OCI-LY7 (cell line): ENCODE results near the gene OR12D1. TPM values are rescaled to one million over a fixed set of nuclear protein-coding genes. Genes with fewer than 3 reads are reported as not detected.

Experiments used
- BruUV-seq: library from RNA; stranded (reverse); fragments of 400-500 nt; replicated peaks from 2 replicates; lab custom pipeline; 2021; lab: Mats Ljungman, UMichigan
- CTCF ChIA-PET: fragments of 300-600 bp; sonication (Branson Sonifier 250); formaldehyde crosslinking; loops from one replicate; lab custom pipeline; 2022; ENCODE audit warnings: antibody characterized with exemption; ENCODE audit not compliant: unreplicated experiment; lab: Charles Lee
- POLR2A ChIA-PET: fragments of 300-600 bp; sonication (Branson Sonifier 250); formaldehyde crosslinking; loops from one replicate; lab custom pipeline; 2022; ENCODE audit warnings: antibody characterized with exemption; lab: Charles Lee
- DNase-seq: peaks from one replicate; pipeline ENCODE4 v3.0.0-alpha.2; 2015; ENCODE audit warnings: low spot score
- H2AFZ ChIP-seq: fragments of 200-600 bp; sonication (generic), shearing (Covaris generic); 2 replicates; pipeline ENCODE4 v1.6.1; 2014; ENCODE audit warnings: mild to moderate bottlenecking, antibody characterized with exemption, low read length, moderate library complexity
- H3K27ac ChIP-seq: fragments of 200-600 bp; sonication (generic); 2 replicates; pipeline ENCODE4 v1.5.1; 2014; ENCODE audit warnings: mixed run types, low read depth, mild to moderate bottlenecking, moderate library complexity, low read length, inconsistent platforms; ENCODE audit not compliant: poor library complexity, severe bottlenecking
- H3K36me3 ChIP-seq: fragments of 200-600 bp; sonication (generic); 2 replicates; pipeline ENCODE4 v1.6.1; 2014; ENCODE audit warnings: mild to moderate bottlenecking, antibody characterized with exemption, low read length, moderate library complexity, mixed read lengths; ENCODE audit not compliant: insufficient read depth
- H3K4me1 ChIP-seq: fragments of 200-600 bp; sonication (generic); 2 replicates; pipeline ENCODE4 v1.5.1; 2014; ENCODE audit warnings: mild to moderate bottlenecking, low read length; ENCODE audit not compliant: insufficient read depth, poor library complexity, severe bottlenecking
- H3K4me2 ChIP-seq: fragments of 200-600 bp; sonication (generic); 2 replicates; pipeline ENCODE4 v1.6.1; 2014; ENCODE audit warnings: mild to moderate bottlenecking, low read length
- H3K4me3 ChIP-seq: fragments of 200-600 bp; sonication (generic); 2 replicates; pipeline ENCODE4 v1.5.1; 2014; ENCODE audit warnings: mild to moderate bottlenecking, low read depth, low read length; ENCODE audit not compliant: poor library complexity, severe bottlenecking
- H3K79me2 ChIP-seq: fragments of 200-600 bp; sonication (generic); 2 replicates; pipeline ENCODE4 v1.6.1; 2016; ENCODE audit warnings: low read depth, mild to moderate bottlenecking, low read length, moderate library complexity, mixed read lengths; ENCODE audit not compliant: insufficient read depth
- H3K9me2 ChIP-seq: fragments of 200-600 bp; sonication (generic); 2 replicates; pipeline ENCODE4 v1.6.1; 2016; ENCODE audit warnings: mild to moderate bottlenecking, low read length, mixed read lengths; ENCODE audit not compliant: insufficient read depth
- H3K9me3 ChIP-seq: fragments of 200-600 bp; sonication (generic); 2 replicates; pipeline ENCODE4 v1.6.1; 2014; ENCODE audit warnings: mild to moderate bottlenecking, mixed run types, low read length, mixed read lengths
- H4K20me1 ChIP-seq: fragments of 200-600 bp; sonication (generic); 2 replicates; pipeline ENCODE4 v1.6.1; 2014; ENCODE audit warnings: mild to moderate bottlenecking, antibody characterized with exemption, low read length, moderate library complexity, mixed read lengths; ENCODE audit not compliant: insufficient read depth
- CTCF ChIP-seq: fragments of 200-600 bp; sonication (generic); conservative IDR thresholded peaks from 2 replicates; pipeline ENCODE4 v1.5.1; 2014; ENCODE audit warnings: mild to moderate bottlenecking, antibody characterized with exemption, low read length, moderate library complexity, mixed read lengths
- EZH2phosphoT487 ChIP-seq: fragments of 200-600 bp; sonication (generic); IDR thresholded peaks from 2 replicates; pipeline ENCODE4 v1.6.1; 2018; ENCODE audit warnings: low read depth, borderline replicate concordance, mild to moderate bottlenecking, mixed run types, antibody characterized with exemption, low read length, moderate library complexity, mixed read lengths
- intact Hi-C: fragments of 100-400 bp; cut with micrococcal nuclease; formaldehyde crosslinking; loops from one replicate; pipeline ENCODE4 v1.10.0; 2022; ENCODE audit not compliant: unreplicated experiment
- total RNA-seq, 2 experiments: library from RNA; depleted of rRNA in 1 of 2; stranded (reverse); fragments of >200 nt in 1 of 2; shearing (Covaris generic) in 1 of 2; gene quantifications; 2 replicates each; pipeline ENCODE4 v1.2.3, GENCODE V29; 2014 to 2022

OR12D1 gene
- total RNA-seq, 2 experiments from 2014 or later = not detected

- no peak for DNase-seq
- Histone ChIP-seq H3K4me3 (no peak overlapping the region), H3K79me2 (no peaks in the 10 kb centered on the region), H3K9me2 (no peaks in the 10 kb centered on the region), H3K27ac (no peak overlapping the region), H4K20me1 (no peaks in the 10 kb centered on the region), H3K4me2 (no peak overlapping the region), H3K36me3 (no peaks in the 10 kb centered on the region), H3K9me3 (no peaks in the 10 kb centered on the region), H2AFZ (no peak overlapping the region), H3K4me1 (no peaks in the 10 kb centered on the region)
- intact Hi-C loops = loop anchor here (1.0 kb wide), 1 partner anchor 213 kb away; no protein-coding TSS in a partner anchor
- ChIA-PET POLR2A (no interaction called here), CTCF (no interaction called here)
- TF ChIP-seq EZH2phosphoT487 (no peak), CTCF (no peak; the same call in 1 of the 2 replicates)
- BruUV-seq = no TSS peak
These were observed 38.7 kb upstream of the OR12D1 start for GRCh38 chr6:29376003-29376402.

- DNase-seq = no peak
- intact Hi-C loops = no loop called here
- Histone ChIP-seq H3K27ac (no peak overlapping the region), H3K79me2 (no peaks in the 10 kb centered on the region), H3K4me3 (no peak overlapping the region), H4K20me1 (no peaks in the 10 kb centered on the region), H3K4me1 (no peaks in the 10 kb centered on the region), H2AFZ (no peak overlapping the region), H3K4me2 (no peak overlapping the region), H3K9me3 (no peaks in the 10 kb centered on the region), H3K9me2 (no peaks in the 10 kb centered on the region), H3K36me3 (no peaks in the 10 kb centered on the region)
- POLR2A ChIA-PET = no interaction called here
- BruUV-seq = no TSS peak
- no peak for TF ChIP-seq EZH2phosphoT487
- TF ChIP-seq CTCF = no peak
- CTCF ChIA-PET = no interaction called here
These were observed 26.2 kb upstream of the OR12D1 start for GRCh38 chr6:29388533-29388932.

GRCh38 chr6:29395331-29395730 lies 19.4 kb upstream of the OR12D1 start, which contains the start of gene OR12D2:
OR12D2 (plus strand) TSS chr6:29395631; CDS start chr6:29396700, 1,069 bp downstream.
- H3K4me3 ChIP-seq = no peak within 1 kb of the TSS
- DNase-seq = no peak
- no TSS peak for BruUV-seq
- no peak for TF ChIP-seq EZH2phosphoT487
- no peak for TF ChIP-seq CTCF
- H4K20me1 ChIP-seq = no peaks in the 10 kb centered on the region
- no peaks in the 10 kb centered on the region for H3K9me2 ChIP-seq
- H3K4me1 ChIP-seq = no peaks in the 10 kb centered on the region
- intact Hi-C loops = no loop called here
- no peaks in the 10 kb centered on the region for H3K36me3 ChIP-seq
- H3K27ac ChIP-seq = no peak within 1 kb of the TSS
- H3K4me2 ChIP-seq = no peak within 1 kb of the TSS
- CTCF ChIA-PET = no interaction called here
- H3K9me3 ChIP-seq = no peaks in the 10 kb centered on the region
- H3K79me2 ChIP-seq = no peaks in the 10 kb centered on the region
- POLR2A ChIA-PET = no interaction called here
- H2AFZ ChIP-seq = no peak within 1 kb of the TSS
